Sciatic nerve (tissue), 2 donors: Measurements from ENCODE around the gene SH3GL2. TPM values are rescaled to one million over a fixed set of nuclear protein-coding genes. Genes with fewer than 3 reads are reported as not detected.

ENCODE experiments used
- ATAC-seq: fragments of 200-7000 bp; cut with Tn5 transposase; one replicate; pipeline ENCODE4 v1.9.1; 2020; ENCODE audit warnings: mild to moderate bottlenecking, moderate library complexity
- DNase-seq: peaks from one replicate; pipeline ENCODE4 v3.0.0-alpha.2; 2020; ENCODE audit warnings: low spot score
- intact Hi-C: fragments of 100-400 bp; cut with DNase I; formaldehyde crosslinking; loops from one replicate; pipeline ENCODE4 v1.14.2; 2022
- total RNA-seq: library from RNA; stranded (reverse); fragmentation: NEBNext Ultra II Directional; extraction: Animal tissue kit (Norgen Biotek cat#: 25700); gene quantifications from one replicate; pipeline ENCODE4 v1.2.1, GENCODE V29; 2021
- donor health status: DM: no; HTN: no; CAD: no.
- donor health status: DM: no; HTN: no; CAD: no.

SH3GL2 gene
- total RNA-seq, 1 donor from 2014 or later: 1.1 TPM

DNA sequence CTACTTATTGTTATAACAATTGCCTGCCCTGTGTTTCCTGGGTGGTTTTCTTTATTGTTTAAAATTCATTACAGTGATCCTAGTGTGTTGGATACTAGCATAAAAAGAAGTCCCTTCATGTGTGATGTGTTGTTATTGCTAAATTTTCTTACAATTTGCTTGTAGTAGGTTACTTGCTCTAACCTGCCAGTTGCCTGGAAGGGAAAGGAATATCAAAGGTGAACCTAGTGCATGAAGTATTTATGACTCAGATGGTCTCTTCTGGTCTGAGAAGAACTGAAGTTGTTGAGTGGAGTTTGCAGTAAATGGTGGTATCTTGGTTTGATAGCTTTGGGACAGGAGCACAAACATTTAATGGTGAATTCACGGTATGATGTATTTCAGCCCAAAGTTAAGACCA, 58.0 kb downstream of the SH3GL2 start:
- DNase-seq: no peak
- ATAC-seq: no peak
- intact Hi-C loops: no loop called here

DNA sequence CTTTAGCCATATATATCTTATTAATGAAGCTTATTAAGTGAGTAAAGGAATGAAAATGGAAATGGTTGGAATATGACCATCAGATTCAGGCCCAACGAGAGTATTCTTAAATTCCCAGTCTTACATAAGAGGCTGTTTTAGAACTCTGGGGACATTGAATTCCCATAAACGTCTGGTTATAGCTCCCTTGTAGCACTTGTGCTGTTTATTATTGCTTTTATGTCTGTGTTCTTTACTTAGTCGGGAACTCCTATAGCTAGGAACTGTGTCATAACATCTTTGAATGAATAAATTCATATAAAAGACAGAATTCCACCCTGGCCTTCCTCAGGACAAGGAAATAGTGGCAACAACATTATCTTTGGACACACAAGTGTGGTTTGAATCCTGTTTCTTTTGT, 58.4 kb downstream of the SH3GL2 start:
- no peak for DNase-seq
- no peak for ATAC-seq
- intact Hi-C loops: no loop called here

DNA sequence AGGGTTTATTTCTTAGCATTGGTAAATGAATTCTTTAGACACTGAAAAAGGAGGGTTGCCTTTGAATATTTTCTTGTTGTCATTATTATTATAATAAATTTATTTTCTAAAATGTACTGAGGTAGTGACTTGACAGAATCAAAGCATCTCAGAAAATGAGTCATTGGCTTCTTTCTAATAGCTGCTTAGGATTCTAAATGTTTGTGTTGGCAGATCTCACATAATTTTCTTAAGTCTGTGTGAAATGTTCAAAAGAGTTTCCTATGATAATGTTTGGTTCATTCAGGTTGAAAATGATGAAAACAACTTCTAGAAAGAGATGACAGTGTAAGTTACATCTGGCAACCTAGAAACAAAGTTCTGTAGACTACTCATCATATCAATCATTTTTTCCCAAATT, 69.7 kb downstream of the SH3GL2 start:
- ATAC-seq: no peak
- intact Hi-C loops: no loop called here
- no peak for DNase-seq

DNA sequence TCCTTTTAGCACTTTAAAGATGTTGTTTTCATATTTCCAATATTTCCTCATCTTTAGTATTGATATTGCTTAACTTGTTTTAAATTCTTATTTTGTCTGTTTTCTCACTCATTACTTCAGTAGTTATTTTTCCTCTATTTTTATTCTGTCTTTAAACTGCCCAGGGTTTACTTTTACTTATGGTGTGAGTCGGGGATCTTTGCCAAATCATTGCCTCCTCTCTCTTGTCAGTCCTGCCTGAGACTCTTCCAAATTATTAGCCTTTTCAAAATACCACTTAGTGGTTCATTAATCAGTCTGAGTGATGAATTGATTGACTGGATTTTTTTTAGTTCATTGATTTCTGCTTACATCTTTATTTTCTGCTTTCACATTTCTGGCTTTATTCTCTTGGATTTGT, 72.9 kb downstream of the SH3GL2 start:
- intact Hi-C loops: no loop called here
- ATAC-seq: no peak
- no peak for DNase-seq

DNA sequence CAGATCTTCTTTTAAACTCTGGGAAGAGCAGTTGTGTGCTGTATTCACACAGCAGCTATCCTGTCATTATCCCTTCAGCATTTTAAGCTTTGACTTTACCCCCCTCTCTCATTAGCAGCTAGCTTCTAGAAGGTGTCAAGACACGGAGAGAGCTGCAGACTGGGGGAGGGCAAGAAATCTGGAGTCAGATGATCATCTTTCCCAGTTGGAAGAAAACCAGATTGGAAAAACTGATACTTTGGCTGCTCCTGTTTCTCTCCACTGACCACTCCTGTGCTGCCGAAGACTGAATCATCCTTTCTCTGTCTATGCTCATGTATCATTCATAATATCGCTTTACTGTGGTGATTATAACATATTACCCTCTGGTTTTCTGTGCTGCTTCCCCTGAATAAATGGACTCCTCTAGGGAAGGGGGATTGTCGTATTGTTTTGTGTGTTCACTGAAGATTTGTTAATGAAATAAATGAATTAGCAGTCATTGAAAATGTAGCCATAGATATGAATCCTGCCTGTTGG, 75.1 kb downstream of the SH3GL2 start:
- intact Hi-C loops: no loop called here
- no peak for ATAC-seq

DNA sequence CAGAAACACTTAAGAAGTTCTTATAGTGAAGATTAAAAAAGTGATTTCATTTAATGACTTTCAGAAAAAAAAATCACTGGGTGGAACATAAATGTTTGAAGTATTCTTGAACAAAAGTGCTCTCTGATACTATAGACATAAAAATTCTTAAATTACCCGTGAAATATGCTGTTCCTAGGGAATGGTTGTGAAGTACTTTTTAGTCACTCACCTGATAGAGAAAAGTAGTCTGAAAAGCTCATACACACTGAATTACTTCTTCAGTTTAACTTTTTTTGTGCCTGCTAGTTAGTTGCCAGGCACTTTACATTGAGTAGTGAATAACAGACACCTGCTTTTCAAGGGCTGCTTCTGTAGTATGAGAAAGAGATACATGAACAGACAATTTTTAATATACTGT, 78.0 kb downstream of the SH3GL2 start:
- DNase-seq (no peak), ATAC-seq (no peak)
- intact Hi-C loops: no loop called here

More for the DNA sequence above, 75.1 kb downstream of the SH3GL2 start:
- no peak for DNase-seq

DNA sequence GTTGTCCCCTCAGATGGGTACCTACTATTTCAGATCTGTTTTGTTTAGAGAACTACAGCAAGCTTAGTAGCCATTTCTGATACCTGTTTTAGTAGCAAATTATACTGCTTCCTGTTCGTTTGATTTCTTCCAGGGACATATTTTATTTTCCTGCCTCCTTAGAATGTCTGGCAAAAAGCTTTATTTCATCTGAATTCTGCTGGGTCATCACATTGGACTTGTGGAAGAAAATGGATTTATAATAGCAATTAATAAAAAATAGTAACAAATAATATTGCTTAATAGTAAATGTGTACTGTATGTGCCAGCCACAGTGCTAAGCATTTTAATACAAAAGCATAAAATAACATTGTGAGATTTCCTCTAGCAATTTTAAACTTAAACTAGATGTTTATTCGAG, 79.4 kb downstream of the SH3GL2 start:
- DNase-seq: no peak
- no peak for ATAC-seq
- intact Hi-C loops: no loop called here

DNA sequence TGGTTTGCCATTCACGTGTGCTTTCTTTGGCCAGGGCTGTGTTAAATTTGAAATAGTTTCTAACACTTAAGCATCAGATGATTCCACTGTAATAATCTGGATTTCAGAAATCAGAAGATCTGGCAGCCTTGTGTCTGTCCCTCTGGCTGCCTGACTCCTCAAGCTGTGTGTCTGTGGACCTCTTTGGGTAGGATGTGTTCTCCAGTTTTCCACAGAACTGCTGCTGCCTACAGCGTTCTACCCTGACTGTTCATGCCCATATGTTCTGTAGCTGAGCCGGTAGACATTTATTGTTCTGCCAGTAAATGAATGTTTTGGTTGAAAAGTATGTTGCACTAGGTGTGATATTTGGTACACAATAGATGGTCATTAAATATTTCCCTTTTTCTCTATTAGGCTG, 81.3 kb downstream of the SH3GL2 start:
- DNase-seq (no peak), ATAC-seq (peak; percentile 13)
- intact Hi-C loops: no loop called here

DNA sequence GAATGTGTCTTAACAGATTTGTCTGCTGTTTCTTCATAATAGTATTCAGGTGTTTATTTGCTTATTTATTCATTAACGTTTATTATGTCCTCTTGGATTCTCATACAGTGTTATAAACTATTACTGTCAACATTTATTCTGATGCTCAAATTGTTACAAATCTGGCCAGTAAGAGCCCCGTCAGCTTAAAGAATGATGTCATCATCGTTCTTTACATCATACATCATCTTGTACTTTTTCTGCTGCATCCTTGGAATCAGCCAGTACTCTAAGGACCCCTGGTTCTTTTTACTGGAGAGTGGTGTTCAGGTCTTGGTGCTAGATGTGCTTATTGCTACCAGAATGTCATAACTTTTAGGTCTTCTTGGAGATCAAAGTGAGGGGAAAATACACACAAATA, 86.6 kb downstream of the SH3GL2 start:
- ATAC-seq: no peak
- no peak for DNase-seq
- intact Hi-C loops: no loop called here

DNA sequence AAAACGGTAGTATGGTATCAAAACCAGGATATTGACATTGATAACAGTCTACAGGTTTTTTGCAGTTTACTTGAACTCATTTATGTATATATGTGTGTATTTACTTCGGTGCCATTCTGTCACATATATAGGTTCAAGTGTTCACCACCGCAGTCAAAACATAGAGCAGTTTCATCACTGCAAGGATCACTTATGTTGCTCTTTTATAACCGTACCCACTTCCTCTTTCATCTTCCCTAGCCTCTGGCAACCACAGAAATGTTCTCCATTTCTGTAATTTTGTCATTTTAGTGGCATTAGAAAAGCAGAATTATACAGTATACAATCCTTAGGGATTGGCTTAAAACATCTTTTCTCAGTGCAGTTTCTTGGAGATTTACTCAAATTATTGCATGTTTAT, 90.3 kb downstream of the SH3GL2 start:
- intact Hi-C loops: no loop called here
- ATAC-seq (no peak), DNase-seq (no peak)

DNA sequence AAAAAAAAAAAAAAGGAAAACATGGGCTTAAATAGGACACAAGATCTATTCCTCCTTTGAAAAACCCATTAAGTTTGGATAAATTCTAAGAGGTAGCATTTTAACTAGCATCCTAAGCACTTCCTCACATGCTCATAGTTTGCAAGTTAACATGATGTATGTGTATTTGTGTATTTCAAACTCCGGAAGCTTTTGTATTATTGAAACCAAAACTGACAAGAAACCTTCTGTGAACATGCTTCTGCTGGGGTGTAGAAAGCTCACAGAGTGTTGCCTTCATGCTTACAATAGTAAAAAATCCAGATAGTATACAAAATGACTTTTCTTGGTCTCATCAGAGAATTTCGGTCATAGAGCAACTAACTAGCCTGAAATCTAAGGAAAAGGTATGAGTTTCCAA, 103.8 kb downstream of the SH3GL2 start:
- ATAC-seq (no peak), DNase-seq (no peak)
- intact Hi-C loops: no loop called here

DNA sequence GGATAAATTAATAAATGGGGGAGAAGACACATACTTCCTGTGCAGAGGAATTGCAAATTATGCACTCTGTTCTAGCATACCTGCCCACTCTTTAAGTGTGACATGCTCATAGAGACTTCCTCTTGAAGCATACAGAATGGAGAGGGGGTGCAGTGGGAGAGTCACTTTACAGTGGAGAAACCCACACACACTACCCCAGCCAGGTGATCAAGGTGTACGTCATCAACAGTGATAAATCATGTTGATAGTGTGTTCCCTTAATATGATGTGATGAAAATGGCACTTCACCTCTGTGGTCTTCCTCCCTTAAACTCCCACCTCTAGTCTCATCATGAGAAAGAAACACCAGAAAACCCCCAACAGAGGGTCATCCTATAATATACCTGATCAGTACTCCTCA, 110.0 kb downstream of the SH3GL2 start:
- DNase-seq (no peak), ATAC-seq (no peak)
- intact Hi-C loops: no loop called here

DNA sequence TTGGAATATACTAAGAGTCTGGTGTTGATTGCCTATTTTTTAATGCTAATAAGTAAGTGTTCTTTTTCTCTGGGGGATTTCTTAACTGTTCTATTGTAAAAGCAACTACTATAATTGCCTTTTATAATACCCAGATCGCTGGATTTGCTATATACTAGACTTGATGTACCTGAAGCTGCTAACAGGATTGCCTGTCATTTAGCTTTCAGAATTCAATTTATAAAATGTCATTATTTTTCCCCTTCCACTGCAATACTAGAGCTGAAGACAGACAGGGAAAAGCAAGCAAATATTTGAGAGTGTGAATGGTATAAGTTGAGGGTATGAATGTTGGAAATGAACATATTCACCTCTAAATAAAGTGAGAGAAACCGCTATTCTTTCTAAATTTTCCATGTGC, 115.5 kb downstream of the SH3GL2 start:
- ATAC-seq (no peak), DNase-seq (no peak)
- intact Hi-C loops: no loop called here

DNA sequence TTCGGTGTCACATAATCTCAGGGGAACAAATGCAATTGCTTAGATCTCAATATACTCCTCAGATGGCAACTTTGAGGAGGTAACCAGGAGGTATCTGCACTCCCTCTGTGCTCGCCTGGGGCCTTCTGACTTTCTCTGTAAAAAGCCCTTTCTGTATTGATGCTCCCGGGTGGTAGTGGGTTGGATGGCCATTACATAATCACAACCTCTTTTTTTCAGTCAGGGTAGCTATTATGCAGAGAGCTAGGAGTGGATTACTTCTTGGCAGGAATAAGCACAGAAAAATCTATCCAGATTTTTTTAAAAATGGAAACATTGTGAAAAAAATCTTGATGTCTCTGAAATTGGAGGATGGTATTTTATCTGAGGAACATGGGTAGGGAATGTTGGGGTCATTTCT, 116.6 kb downstream of the SH3GL2 start:
- ATAC-seq (peak; percentile 70), DNase-seq (no peak)
- intact Hi-C loops: no loop called here

DNA sequence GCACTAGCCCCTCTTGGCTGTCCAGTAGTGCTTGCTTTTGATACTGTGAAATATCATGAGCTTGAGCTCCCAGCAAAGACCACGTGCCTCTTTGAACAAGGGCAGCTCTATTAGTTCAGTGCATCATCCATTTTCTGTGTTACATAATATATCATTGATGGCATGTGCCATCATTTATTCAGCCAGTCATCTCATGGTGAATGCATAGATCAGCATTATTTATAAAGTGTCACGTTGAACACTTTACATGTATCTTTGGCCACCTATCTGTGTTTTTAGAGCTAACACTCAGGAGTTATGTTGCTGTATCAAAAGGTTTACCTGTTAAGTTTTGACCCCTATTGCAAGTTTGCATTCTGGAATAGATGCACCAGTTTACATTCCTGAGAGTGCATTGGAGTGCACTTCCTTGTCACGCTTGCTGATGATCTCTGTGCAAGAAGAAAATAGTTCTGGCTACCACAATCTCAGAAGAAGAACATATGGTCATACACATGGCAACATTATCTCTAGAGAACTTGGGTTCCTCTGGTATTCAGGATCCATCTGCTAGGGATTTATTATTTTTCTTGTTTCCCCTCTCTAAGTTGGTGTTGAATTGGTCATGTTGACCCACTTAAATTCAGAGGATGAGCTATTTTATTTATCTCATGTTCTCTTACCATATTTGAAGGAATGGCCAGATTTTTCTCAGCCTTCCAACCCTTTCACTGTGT, 120.9 kb downstream of the SH3GL2 start:
- intact Hi-C loops: no loop called here
- ATAC-seq (no peak), DNase-seq (no peak)

DNA sequence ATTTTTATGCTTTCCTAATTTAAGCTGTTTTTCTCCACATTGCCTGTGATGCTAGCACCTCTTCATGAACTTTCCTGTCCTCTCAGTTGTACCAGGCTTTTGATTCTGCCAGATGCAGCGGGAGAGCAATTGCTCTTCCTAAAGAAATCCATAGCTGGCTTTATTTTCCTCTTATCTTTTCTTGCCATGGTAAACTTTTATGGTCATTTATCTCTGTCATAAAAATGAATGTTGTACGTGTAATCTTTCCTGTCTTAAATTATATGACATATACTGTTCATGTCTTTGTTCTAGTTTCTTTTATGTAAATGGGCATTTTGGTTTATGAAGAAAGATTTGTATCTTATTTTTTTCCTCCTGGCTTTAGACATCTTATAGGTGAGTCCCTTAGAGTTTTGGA, 127.5 kb downstream of the SH3GL2 start:
- no peak for ATAC-seq
- intact Hi-C loops: no loop called here
- DNase-seq: no peak

DNA sequence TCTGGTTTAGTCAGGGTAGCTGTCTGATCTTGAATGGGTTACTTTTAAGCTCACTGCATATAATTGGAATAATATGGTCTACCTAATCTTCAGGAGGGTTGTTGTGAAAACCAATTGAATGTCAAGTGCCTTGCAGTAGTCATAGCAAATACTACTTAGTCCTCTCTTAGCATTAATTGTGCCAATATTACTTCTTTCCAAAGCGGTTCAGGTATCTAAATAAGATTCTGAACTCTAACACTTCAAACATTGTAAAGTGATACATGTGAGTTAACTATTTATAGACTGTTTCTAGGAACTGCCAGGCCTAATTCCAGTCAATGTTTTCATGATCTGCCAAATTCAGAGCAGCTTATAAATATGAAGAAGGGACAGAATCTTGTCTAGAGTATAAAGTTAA, 140.2 kb downstream of the SH3GL2 start:
- intact Hi-C loops: no loop called here
- ATAC-seq (no peak), DNase-seq (no peak)

DNA sequence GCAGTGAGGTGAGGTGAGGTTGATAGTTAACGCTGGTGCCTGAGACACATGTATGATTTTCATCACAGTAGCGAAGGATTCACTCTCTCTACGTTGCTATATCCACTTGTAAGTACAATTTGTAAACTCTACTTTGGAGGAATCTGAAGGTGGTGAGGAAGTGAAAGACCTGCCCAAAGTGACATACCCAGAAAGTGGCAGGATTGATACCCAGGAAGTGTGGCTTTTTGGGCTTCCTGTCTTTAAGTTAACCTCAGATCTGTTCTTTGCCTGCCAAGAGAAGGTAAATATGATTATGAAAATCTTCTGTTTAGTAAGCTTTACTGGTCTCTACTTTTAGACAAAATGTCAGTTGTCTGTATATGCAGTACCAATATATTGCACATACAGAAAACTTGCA, 143.1 kb downstream of the SH3GL2 start:
- intact Hi-C loops: no loop called here
- no peak for DNase-seq
- ATAC-seq: no peak

DNA sequence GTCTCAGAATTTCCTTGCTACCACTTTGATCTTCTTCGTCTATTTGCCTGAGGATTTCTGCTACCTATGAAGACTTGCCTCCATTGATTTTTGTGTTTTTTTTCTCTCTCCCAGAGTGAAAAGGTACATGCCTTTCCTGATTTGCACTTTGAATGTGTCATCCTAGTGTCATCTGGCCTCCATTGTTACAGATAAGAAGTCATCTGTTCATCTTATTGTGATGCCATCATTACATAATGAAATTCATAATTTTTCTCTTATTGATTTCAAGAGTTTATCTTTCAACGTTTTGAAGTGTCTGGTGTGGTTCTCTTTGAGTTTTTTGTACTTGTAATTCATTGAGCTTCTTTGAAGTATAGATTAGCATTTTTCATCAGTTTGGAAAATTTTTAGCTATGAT, 144.8 kb downstream of the SH3GL2 start:
- no peak for ATAC-seq
- no peak for DNase-seq
- intact Hi-C loops: no loop called here

DNA sequence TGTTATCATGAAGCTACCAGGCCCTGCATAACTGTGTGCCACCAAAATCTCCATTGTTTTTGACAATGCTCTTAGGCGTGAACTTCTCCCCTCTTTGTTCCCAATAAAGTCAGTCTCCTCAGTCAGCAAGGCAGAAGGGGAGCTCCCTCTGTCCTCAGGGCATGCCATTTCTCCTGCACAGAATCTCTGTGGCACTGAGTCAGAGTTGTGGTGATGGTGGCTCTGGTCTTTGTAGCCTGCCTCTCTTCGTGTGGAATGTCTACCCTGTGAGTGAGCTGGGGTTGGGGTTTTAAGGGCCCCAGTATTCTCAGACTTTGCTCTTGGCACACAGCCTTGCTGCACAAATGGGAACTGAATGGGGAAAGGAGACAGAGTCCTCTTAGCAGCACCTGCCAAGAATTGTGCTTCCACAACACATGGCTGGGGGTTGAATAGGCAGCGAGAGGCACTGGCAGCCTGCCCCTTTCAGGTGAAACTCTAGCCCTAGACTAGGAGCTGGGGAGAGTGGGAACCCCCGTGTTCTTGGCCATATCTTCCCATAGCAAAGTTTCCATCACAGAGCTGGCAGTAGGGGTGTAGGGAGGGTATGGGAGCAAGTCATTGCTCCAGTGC, 146.6 kb downstream of the SH3GL2 start:
- ATAC-seq: no peak
- no peak for DNase-seq
- intact Hi-C loops: no loop called here

DNA sequence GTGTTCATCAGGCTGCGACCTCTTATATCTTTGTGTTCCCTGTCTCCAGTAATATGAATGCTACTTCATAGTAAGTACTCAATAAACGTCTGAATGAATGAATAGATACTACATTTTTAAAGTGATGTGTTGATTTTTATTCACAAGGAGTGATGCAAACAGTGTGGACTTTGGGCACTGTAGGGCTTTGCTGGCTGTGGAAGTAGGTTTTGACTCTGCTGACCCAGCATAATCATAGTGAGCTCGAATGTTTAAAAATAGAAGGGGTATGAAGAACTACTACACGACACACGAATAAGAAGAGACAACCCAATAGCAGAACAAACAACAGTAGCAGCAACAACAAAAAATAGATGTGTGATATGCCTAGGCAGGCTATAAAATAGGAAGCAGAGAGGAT, 147.4 kb downstream of the SH3GL2 start:
- DNase-seq: no peak

More for the DNA sequence above, 147.4 kb downstream of the SH3GL2 start:
- ATAC-seq: no peak
- intact Hi-C loops: no loop called here
